Sigmoid colon (tissue), 7 donors: ENCODE measurements around the gene ZNF335. TPM values are rescaled to one million over a fixed set of nuclear protein-coding genes. Genes with fewer than 3 reads are reported as not detected.

Experiments
- DNase-seq: peaks from one replicate; pipeline ENCODE4 v3.0.0-alpha.2; 2019
- H3K27ac ChIP-seq, 4 donors: fragments of 200-600 bp; sonication (generic); one replicate each; pipeline ENCODE4 v1.5.1; 2016 to 2019; ENCODE audit warnings: mild to moderate bottlenecking in 1 of 4
- H3K27me3 ChIP-seq, 3 donors: fragments of 200-600 bp; sonication (generic); one replicate each; pipeline ENCODE4 v1.5.1; 2019; ENCODE audit warnings: mild to moderate bottlenecking in 1 of 3
- H3K36me3 ChIP-seq, 4 donors: fragments of 200-600 bp; sonication (generic); one replicate each; pipeline ENCODE4 v1.5.1; 2016 to 2019
- H3K4me1 ChIP-seq, 4 donors: fragments of 200-600 bp; sonication (generic); one replicate each; pipeline ENCODE4 v1.5.1; 2017 to 2019
- H3K4me3 ChIP-seq, 4 donors: fragments of 200-600 bp; sonication (generic); one replicate each; pipeline ENCODE4 v1.5.1; 2017 to 2019; ENCODE audit warnings: mild to moderate bottlenecking in 2 of 4, moderate library complexity in 1 of 4
- H3K9me3 ChIP-seq, 4 donors: fragments of 200-600 bp in 3 of 4; sonication (generic) in 3 of 4; one replicate each; pipeline versions ENCODE4 v1.5.1 to v1.6.1; 2013 to 2019
- EP300 ChIP-seq, 4 donors: sonication (generic); formaldehyde crosslinking; IDR thresholded peaks; one replicate each; pipeline ENCODE4 v1.6.1; 2017; ENCODE audit warnings: antibody characterized with exemption in 4 of 4
- POLR2A ChIP-seq, 2 donors: fragments of 450-650 bp; IDR thresholded peaks; one replicate each; pipeline ENCODE4 v1.6.1; 2016; ENCODE audit warnings: antibody characterized with exemption in 2 of 2, mild to moderate bottlenecking in 2 of 2, moderate library complexity in 2 of 2
- POLR2AphosphoS5 ChIP-seq, 4 donors: sonication (generic); formaldehyde crosslinking; IDR thresholded peaks; one replicate each; pipeline ENCODE4 v1.6.1; 2017; ENCODE audit warnings: antibody characterized with exemption in 4 of 4
- WGBS, 2 donors: extraction: QIAGEN DNeasy Blood & Tissue Kit; methylation state at CpG; one replicate each; pipeline ENCODE4 v1.1.7; 2013; 5-methylcytosine and 5-hydroxymethylcytosine counted together
- intact Hi-C: fragments of 100-400 bp; cut with DNase I; formaldehyde crosslinking; loops from one replicate; pipeline ENCODE4 v1.15.1; 2023
- polyA plus RNA-seq, 3 donors: library from polyadenylated mRNA; stranded (reverse); fragments of 200-250 nt; gene quantifications; one replicate each; pipeline ENCODE4 v1.2.3, GENCODE V29; 2013
- total RNA-seq, 4 donors: library from RNA; depleted of rRNA; stranded (reverse); fragments of >200 nt; gene quantifications; one replicate each; pipeline ENCODE4 v1.1.0, GENCODE V29; 2016
- TF ChIP-seq, protein P1 (sequence below), 4 experiments: fragments of 450-650 bp in 3 of 4; fragments of 200-600 bp in 1 of 4; IDR thresholded peaks; one replicate each; pipeline ENCODE4 v1.5.1; 2016 to 2019; ENCODE audit warnings: antibody characterized with exemption in 4 of 4, mild to moderate bottlenecking in 3 of 4, moderate library complexity in 2 of 4
- donor health status: healthy with polysubstance abuse.
- donor health status: Bipolar disorder and iron deficiency.
- donor health status: healthy.

The ZNF335 gene
- total and polyA plus RNA-seq, 7 donors = 5.4 to 24.4 (median 12.5) TPM

DNA sequence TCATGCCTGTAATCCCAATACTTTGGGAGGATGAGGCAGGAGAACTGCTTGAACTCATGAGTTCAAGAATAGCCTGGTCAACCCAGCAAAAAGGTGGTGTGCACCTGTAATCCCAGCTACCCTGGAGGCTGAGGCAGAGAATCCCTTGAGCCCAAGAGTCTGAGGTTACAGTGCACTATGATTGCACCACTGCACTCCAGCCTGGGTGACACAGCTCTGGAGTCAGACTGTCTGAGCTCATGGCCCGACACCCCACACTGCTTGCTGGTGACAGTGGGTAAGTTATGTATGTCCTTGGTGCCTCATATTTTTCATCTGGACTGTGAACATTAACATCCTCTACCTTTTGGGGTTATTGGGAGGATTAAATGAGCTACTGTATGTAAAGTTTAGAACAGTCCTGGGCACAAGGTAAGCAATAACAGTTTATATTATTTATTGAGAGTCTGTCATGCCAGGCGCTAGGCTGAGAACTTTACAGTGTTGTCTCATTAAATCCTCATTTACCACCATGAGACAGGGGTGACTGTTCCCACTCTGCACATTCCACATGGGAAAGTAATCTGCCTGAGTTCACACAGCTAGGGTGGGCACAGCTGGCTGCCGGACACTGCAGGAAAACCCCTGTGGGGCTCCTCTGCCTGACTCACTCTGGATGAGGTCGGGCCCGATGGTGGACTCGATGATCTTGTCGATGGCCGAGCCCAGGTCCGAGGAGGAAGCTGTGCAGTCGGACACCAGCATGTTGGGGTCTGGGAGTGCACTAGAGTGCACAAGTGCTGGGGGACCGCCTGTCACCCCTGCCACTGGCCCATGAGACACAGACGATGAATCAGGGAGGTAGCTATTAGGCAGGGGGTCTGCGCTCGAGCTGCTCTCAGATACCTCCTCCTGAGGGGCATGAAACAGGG lies 2.9 kb downstream of the ZNF335 start:
- Histone ChIP-seq H3K4me3 (no peak overlapping the region), H3K4me1 (peaks cover 0 to 36% (median 25%) of the 10 kb centered on the region in 4 donors), H3K9me3 (no peaks in the 10 kb centered on the region), H3K36me3 (peaks cover 29 to 56% (median 46%) of the 10 kb centered on the region in 4 donors), H3K27me3 (no peaks in the 10 kb centered on the region), H3K27ac (peak overlapping the region; percentile 92 to 99 (median 98))
- TF ChIP-seq POLR2A (IDR thresholded peaks at IDR 0.05) = no peak
- TF ChIP-seq, protein P1, sequence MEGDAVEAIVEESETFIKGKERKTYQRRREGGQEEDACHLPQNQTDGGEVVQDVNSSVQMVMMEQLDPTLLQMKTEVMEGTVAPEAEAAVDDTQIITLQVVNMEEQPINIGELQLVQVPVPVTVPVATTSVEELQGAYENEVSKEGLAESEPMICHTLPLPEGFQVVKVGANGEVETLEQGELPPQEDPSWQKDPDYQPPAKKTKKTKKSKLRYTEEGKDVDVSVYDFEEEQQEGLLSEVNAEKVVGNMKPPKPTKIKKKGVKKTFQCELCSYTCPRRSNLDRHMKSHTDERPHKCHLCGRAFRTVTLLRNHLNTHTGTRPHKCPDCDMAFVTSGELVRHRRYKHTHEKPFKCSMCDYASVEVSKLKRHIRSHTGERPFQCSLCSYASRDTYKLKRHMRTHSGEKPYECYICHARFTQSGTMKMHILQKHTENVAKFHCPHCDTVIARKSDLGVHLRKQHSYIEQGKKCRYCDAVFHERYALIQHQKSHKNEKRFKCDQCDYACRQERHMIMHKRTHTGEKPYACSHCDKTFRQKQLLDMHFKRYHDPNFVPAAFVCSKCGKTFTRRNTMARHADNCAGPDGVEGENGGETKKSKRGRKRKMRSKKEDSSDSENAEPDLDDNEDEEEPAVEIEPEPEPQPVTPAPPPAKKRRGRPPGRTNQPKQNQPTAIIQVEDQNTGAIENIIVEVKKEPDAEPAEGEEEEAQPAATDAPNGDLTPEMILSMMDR (IDR thresholded peaks at IDR 0.05) = peak in 1 of 4 experiments; percentile 8
- 91 to 92% methylated on average over 14 of the region's 14 CpGs for WGBS, 2 donors
- peak; percentile 67 for DNase-seq
- intact Hi-C loops = no loop called here

DNA sequence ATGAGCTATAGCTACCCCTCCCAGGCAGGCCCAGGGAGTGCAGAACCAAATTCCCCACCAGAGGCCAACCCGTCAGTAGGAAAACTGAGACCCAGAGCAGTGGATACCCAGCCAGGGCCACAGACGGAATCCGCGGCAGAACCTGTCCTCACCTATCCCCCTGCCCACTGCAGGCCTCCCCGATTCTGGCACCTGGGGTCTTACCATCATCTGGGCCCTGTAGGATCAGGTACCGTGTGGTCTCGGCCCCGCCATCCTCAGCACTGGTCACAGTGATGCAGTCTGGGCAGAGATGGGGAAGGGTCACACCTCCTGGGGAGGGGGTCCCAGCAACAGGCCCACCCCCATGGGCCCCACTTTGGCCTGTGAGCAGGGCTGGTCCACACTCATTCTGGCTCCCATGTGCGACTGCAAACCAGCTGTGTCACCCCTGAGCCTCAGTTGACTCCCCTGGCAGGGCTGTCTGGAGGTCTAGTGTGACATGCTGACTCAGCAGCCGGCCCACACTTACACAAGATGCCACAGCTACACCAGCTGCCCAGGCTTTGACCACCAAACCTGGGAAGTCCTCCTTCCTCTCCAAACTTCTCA lies 3.8 kb downstream of the ZNF335 start:
- TF ChIP-seq POLR2A (IDR thresholded peaks at IDR 0.05) = no peak
- TF ChIP-seq EP300 (IDR thresholded peaks at IDR 0.05) = no peak
- TF ChIP-seq, protein P1 (IDR thresholded peaks at IDR 0.05) = no peak
- no peak overlapping the region for H3K27ac ChIP-seq
- peak; percentile 64 for DNase-seq

DNA sequence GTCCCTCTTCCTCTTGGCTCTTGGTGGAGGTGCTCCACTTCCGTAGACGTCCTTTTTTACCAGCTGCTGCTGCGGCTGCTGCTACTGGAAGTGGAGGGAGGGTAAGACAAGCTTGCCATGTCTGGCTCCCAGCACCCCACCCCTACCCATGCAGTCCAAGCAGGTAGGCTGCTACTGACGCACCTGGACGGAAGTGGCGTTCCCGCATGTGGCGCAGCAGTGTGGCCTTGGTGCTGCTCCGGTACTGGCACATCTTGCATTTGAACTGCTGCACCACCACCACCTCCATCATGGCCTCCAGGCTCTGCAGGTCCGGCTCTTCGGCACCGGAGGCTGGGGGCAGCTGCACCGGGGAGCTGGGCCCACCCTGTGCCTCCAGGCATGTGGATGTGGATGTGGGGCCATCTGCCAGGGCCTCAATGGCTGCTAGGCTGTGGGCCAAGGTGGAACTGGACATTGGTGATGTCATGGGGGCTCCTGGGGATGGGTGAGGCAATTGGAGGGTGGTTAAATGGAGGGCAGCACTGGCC lies 4.4 kb downstream of the ZNF335 start:
- intact Hi-C loops = no loop called here

More for the DNA sequence above, 3.8 kb downstream of the ZNF335 start:
- no peaks in the 10 kb centered on the region for H3K9me3 ChIP-seq
- peaks cover 38 to 65% (median 55%) of the 10 kb centered on the region in 4 donors for H3K36me3 ChIP-seq
- no peak overlapping the region for H3K4me3 ChIP-seq
- intact Hi-C loops = no loop called here
- peaks cover 0 to 36% (median 25%) of the 10 kb centered on the region in 4 donors for H3K4me1 ChIP-seq
- H3K27me3 ChIP-seq = no peaks in the 10 kb centered on the region
- 95 to 97% methylated on average over 10 of the region's 10 CpGs for WGBS, 2 donors

DNA sequence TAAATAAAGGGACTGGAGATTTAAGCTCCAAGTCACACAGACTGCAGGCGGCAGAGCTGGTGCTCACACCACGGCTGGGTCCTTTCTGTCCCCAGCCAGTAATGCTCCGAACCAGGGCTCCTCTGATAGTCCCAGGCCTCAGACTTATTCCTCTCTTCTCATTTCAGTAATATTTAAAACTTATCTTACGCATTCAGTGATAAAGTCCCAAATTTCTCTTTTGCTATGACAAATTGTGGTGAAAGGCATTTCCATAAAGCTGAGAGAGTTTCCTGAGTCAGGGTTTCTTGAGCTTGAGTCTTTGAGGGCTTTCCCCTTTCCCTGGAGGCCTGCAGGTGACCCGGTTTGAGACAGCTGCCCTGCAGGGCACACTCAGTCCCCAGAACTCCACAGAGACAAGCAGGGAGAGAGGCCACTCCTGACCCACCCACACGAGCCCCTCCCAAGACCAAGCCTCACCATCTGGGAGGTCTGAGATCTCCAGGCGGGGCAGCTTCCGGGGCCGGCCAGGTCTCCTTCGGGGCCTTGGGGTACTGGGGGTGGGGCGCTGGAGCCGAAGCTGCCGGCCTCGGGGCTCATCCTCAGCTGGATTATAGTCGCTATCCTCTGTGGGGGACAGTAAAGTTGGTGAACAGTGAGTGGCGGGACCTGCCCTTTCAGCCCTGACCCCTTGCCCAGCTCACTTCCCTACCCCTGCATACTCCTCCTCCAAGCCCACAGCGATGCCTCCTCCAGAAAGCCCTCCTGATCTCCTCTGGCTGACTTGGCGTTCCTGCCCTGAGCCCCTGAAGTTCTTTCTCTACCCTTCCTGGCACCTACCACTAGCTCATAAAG lies 6.6 kb downstream of the ZNF335 start:
- no peak for TF ChIP-seq POLR2AphosphoS5 (IDR thresholded peaks at IDR 0.05)
- no peak for TF ChIP-seq EP300 (IDR thresholded peaks at IDR 0.05)
- TF ChIP-seq, protein P1 (IDR thresholded peaks at IDR 0.05) = no peak
- TF ChIP-seq POLR2A (IDR thresholded peaks at IDR 0.05) = no peak
- WGBS, 2 donors = 88 to 89% methylated on average over 18 of the region's 18 CpGs
- Histone ChIP-seq H3K4me3 (no peak overlapping the region), H3K27ac (no peak overlapping the region), H3K36me3 (peaks cover 47 to 93% (median 80%) of the 10 kb centered on the region in 4 donors), H3K27me3 (no peaks in the 10 kb centered on the region), H3K4me1 (peaks cover 0 to 20% (median 12%) of the 10 kb centered on the region in 4 donors), H3K9me3 (no peaks in the 10 kb centered on the region)
- intact Hi-C loops = no loop called here
- peak; percentile 59 for DNase-seq

More for the DNA sequence above, 4.4 kb downstream of the ZNF335 start:
- 96% methylated on average over 13 of the region's 13 CpGs for WGBS, 2 donors
- Histone ChIP-seq H3K4me1 (peaks cover 0 to 31% (median 20%) of the 10 kb centered on the region in 4 donors), H3K36me3 (peaks cover 42 to 71% (median 59%) of the 10 kb centered on the region in 4 donors), H3K9me3 (no peaks in the 10 kb centered on the region), H3K27me3 (no peaks in the 10 kb centered on the region), H3K27ac (no peak overlapping the region), H3K4me3 (no peak overlapping the region)
- DNase-seq = peak; percentile 64
- TF ChIP-seq POLR2AphosphoS5 (IDR thresholded peaks at IDR 0.05) (no peak), POLR2A (IDR thresholded peaks at IDR 0.05) (no peak), EP300 (IDR thresholded peaks at IDR 0.05) (no peak)
- TF ChIP-seq, protein P1 (IDR thresholded peaks at IDR 0.05) = no peak
